Measurements from ENCODE around the gene LRRC41. TPM values are rescaled to one million over a fixed set of nuclear protein-coding genes. Genes with fewer than 3 reads are reported as not detected.
A peak's percentile ranks its signal among the peaks of the same experiment; 100 is the strongest.

The LRRC41 gene
- total RNA-seq, 2 experiments from 2014 or later = 36.8 to 48.8 TPM

GRCh38 chr1:46301406-46301807 lies 2.0 kb downstream of the LRRC41 start:
- CTCF ChIA-PET (ENCODE audit: unreplicated experiment) = no interaction called here
- no TSS peak for BruUV-seq (replicated peaks)
- TF ChIP-seq CTCF (conservative IDR thresholded peaks at IDR 0.05; ENCODE audit: low read length) (no peak), EZH2phosphoT487 (IDR thresholded peaks at IDR 0.05; ENCODE audit: borderline replicate concordance, low read depth, low read length) (no peak)
- Histone ChIP-seq H3K79me2 (ENCODE audit: insufficient read depth, low read depth, low read length) (peaks cover 58% of the 10 kb centered on the region), H2AFZ (ENCODE audit: low read length) (no peak overlapping the region), H4K20me1 (ENCODE audit: insufficient read depth, low read length) (peaks cover 13% of the 10 kb centered on the region), H3K9me2 (ENCODE audit: insufficient read depth, low read length) (no peaks in the 10 kb centered on the region), H3K4me3 (ENCODE audit: low read depth, low read length, poor library complexity, severe bottlenecking) (peak overlapping the region; percentile 95), H3K4me2 (ENCODE audit: low read length) (peak overlapping the region; percentile 72), H3K9me3 (ENCODE audit: low read length) (no peaks in the 10 kb centered on the region), H3K36me3 (ENCODE audit: insufficient read depth, low read length) (peaks cover 43% of the 10 kb centered on the region), H3K4me1 (ENCODE audit: insufficient read depth, low read length, poor library complexity, severe bottlenecking) (peaks cover 21% of the 10 kb centered on the region), H3K27ac (ENCODE audit: low read depth, low read length, poor library complexity, severe bottlenecking) (no peak overlapping the region)
- intact Hi-C loops (cut with micrococcal nuclease; ENCODE audit: unreplicated experiment) = no loop called here
- POLR2A ChIA-PET = no interaction called here
- no peak for DNase-seq (ENCODE audit: low spot score)

- CTCF ChIA-PET (ENCODE audit: unreplicated experiment) = no interaction called here
- peak overlapping the region; percentile 95 for H3K4me3 ChIP-seq (ENCODE audit: low read depth, low read length, poor library complexity, severe bottlenecking)
- H3K79me2 ChIP-seq (ENCODE audit: insufficient read depth, low read depth, low read length) = peaks cover 52% of the 10 kb centered on the region
- no peak for DNase-seq (ENCODE audit: low spot score)
- H3K4me2 ChIP-seq (ENCODE audit: low read length) = peak overlapping the region; percentile 72
- no peak for TF ChIP-seq EZH2phosphoT487 (IDR thresholded peaks at IDR 0.05; ENCODE audit: borderline replicate concordance, low read depth, low read length)
- TF ChIP-seq CTCF (conservative IDR thresholded peaks at IDR 0.05; ENCODE audit: low read length) = no peak
- H2AFZ ChIP-seq (ENCODE audit: low read length) = no peak overlapping the region
- peaks cover 42% of the 10 kb centered on the region for H3K36me3 ChIP-seq (ENCODE audit: insufficient read depth, low read length)
- peaks cover 8% of the 10 kb centered on the region for H4K20me1 ChIP-seq (ENCODE audit: insufficient read depth, low read length)
- intact Hi-C loops (cut with micrococcal nuclease; ENCODE audit: unreplicated experiment) = no loop called here
- no peak overlapping the region for H3K27ac ChIP-seq (ENCODE audit: low read depth, low read length, poor library complexity, severe bottlenecking)
- H3K9me2 ChIP-seq (ENCODE audit: insufficient read depth, low read length) = no peaks in the 10 kb centered on the region
- no TSS peak for BruUV-seq (replicated peaks)
- peaks cover 16% of the 10 kb centered on the region for H3K4me1 ChIP-seq (ENCODE audit: insufficient read depth, low read length, poor library complexity, severe bottlenecking)
- H3K9me3 ChIP-seq (ENCODE audit: low read length) = no peaks in the 10 kb centered on the region
- POLR2A ChIA-PET = no interaction called here
These were observed 2.6 kb downstream of the LRRC41 start for GRCh38 chr1:46300673-46301405.

GRCh38 chr1:46298387-46298786 lies 5.0 kb downstream of the LRRC41 start:
- DNase-seq (ENCODE audit: low spot score) = no peak
- Histone ChIP-seq H2AFZ (ENCODE audit: low read length) (no peak overlapping the region), H3K9me3 (ENCODE audit: low read length) (no peaks in the 10 kb centered on the region), H3K9me2 (ENCODE audit: insufficient read depth, low read length) (no peaks in the 10 kb centered on the region), H3K4me2 (ENCODE audit: low read length) (no peak overlapping the region), H3K36me3 (ENCODE audit: insufficient read depth, low read length) (peaks cover 49% of the 10 kb centered on the region), H3K4me1 (ENCODE audit: insufficient read depth, low read length, poor library complexity, severe bottlenecking) (peaks cover 14% of the 10 kb centered on the region), H4K20me1 (ENCODE audit: insufficient read depth, low read length) (peaks cover 3% of the 10 kb centered on the region; the same call in 1 of the 2 replicates), H3K4me3 (ENCODE audit: low read depth, low read length, poor library complexity, severe bottlenecking) (no peak overlapping the region), H3K27ac (ENCODE audit: low read depth, low read length, poor library complexity, severe bottlenecking) (no peak overlapping the region), H3K79me2 (ENCODE audit: insufficient read depth, low read depth, low read length) (peaks cover 28% of the 10 kb centered on the region; the same call in 1 of the 2 replicates)
- POLR2A ChIA-PET = interaction anchor here (0.8 to 1.3 kb wide), 2 partner anchors 14 to 35 kb away, joined by 3 to 6 read pairs; no protein-coding TSS in a partner anchor
- TF ChIP-seq EZH2phosphoT487 (IDR thresholded peaks at IDR 0.05; ENCODE audit: borderline replicate concordance, low read depth, low read length) = no peak
- no peak for TF ChIP-seq CTCF (conservative IDR thresholded peaks at IDR 0.05; ENCODE audit: low read length)
- intact Hi-C loops (cut with micrococcal nuclease; ENCODE audit: unreplicated experiment) = no loop called here
- CTCF ChIA-PET (ENCODE audit: unreplicated experiment) = no interaction called here
- BruUV-seq (replicated peaks) = no TSS peak

Data from OCI-LY7 (cell line).